Trophoblast cell (in vitro differentiated cells and primary cell): ENCODE measurements around the gene BLTP2.

Source experiments
- DNase-seq, 2 donors: peaks; one replicate each; pipeline ENCODE4 v3.0.0-alpha.2; 2016
- H2AFZ ChIP-seq: 2 replicates; pipeline ENCODE4 v1.6.1; 2013; ENCODE audit warnings: low read length, moderate library complexity, mild to moderate bottlenecking; ENCODE audit not compliant: insufficient read depth, poor library complexity
- H2AK5ac ChIP-seq: 2 replicates; pipeline ENCODE4 v1.6.1; 2013; ENCODE audit warnings: mild to moderate bottlenecking, low read length
- H2BK120ac ChIP-seq: 2 replicates; pipeline ENCODE4 v1.6.1; 2013; ENCODE audit warnings: low read length, mild to moderate bottlenecking, moderate library complexity; ENCODE audit not compliant: insufficient read depth, poor library complexity
- H2BK12ac ChIP-seq: 2 replicates; pipeline ENCODE4 v1.6.1; 2013; ENCODE audit warnings: mild to moderate bottlenecking, low read length, moderate library complexity
- H2BK5ac ChIP-seq: 2 replicates; pipeline ENCODE4 v1.6.1; 2013; ENCODE audit warnings: low read length, low read depth, moderate library complexity, mild to moderate bottlenecking; ENCODE audit not compliant: poor library complexity
- H3K14ac ChIP-seq: 2 replicates; pipeline ENCODE4 v1.6.1; 2013; ENCODE audit warnings: mild to moderate bottlenecking, low read length
- H3K18ac ChIP-seq: 2 replicates; pipeline ENCODE4 v1.6.1; 2013; ENCODE audit warnings: mild to moderate bottlenecking, low read length
- H3K23ac ChIP-seq: 2 replicates; pipeline ENCODE4 v1.6.1; 2013; ENCODE audit warnings: low read length
- H3K27ac ChIP-seq: 2 replicates; pipeline ENCODE4 v1.5.1; 2013; ENCODE audit warnings: low read depth, mild to moderate bottlenecking, inconsistent platforms, low read length, moderate library complexity
- H3K27me3 ChIP-seq: 2 replicates; pipeline ENCODE4 v1.6.1; 2013; ENCODE audit warnings: inconsistent platforms, mild to moderate bottlenecking, low read length, moderate library complexity; ENCODE audit not compliant: insufficient read depth
- H3K36me3 ChIP-seq, 2 experiments: 1 replicate in 1 of 2; 2 replicates in 1 of 2; pipeline ENCODE4 v1.6.1; 2013; ENCODE audit warnings: low read length in 2 of 2, mild to moderate bottlenecking in 2 of 2, moderate library complexity in 1 of 2; ENCODE audit not compliant: insufficient read depth in 2 of 2, control insufficient read depth in 1 of 2
- H3K4ac ChIP-seq: 2 replicates; pipeline ENCODE4 v1.6.1; 2013; ENCODE audit warnings: low read depth, mild to moderate bottlenecking, low read length, moderate library complexity
- H3K4me1 ChIP-seq, 2 experiments: 1 replicate in 1 of 2; 2 replicates in 1 of 2; pipeline ENCODE4 v1.6.1; 2013; ENCODE audit warnings: low read length in 2 of 2, mild to moderate bottlenecking in 2 of 2, moderate library complexity in 1 of 2; ENCODE audit not compliant: insufficient read depth in 2 of 2, control insufficient read depth in 1 of 2
- H3K4me2 ChIP-seq: 2 replicates; pipeline ENCODE4 v1.6.1; 2013; ENCODE audit warnings: inconsistent platforms, mild to moderate bottlenecking, low read length, moderate library complexity
- H3K4me3 ChIP-seq: 2 replicates; pipeline ENCODE4 v1.5.1; 2013; ENCODE audit warnings: mild to moderate bottlenecking, low read depth, low read length, inconsistent platforms
- H3K79me1 ChIP-seq: one replicate; pipeline ENCODE4 v1.6.1; 2013; ENCODE audit warnings: low read length
- H3K79me2 ChIP-seq: 2 replicates; pipeline ENCODE4 v1.6.1; 2013; ENCODE audit warnings: low read length, mild to moderate bottlenecking; ENCODE audit not compliant: control insufficient read depth, insufficient read depth, poor library complexity
- H3K9ac ChIP-seq: 2 replicates; pipeline ENCODE4 v1.6.1; 2013; ENCODE audit warnings: mild to moderate bottlenecking, low read length
- H3K9me3 ChIP-seq: 2 replicates; pipeline ENCODE4 v1.6.1; 2013; ENCODE audit warnings: low read depth, mild to moderate bottlenecking, control low read depth, inconsistent platforms, low read length; ENCODE audit not compliant: insufficient read depth
- H4K12ac ChIP-seq: 2 replicates; pipeline ENCODE4 v1.6.1; 2013; ENCODE audit warnings: low read depth, mild to moderate bottlenecking, low read length, moderate library complexity
- H4K8ac ChIP-seq: 2 replicates; pipeline ENCODE4 v1.6.1; 2013; ENCODE audit warnings: low read depth, mild to moderate bottlenecking, low read length, moderate library complexity
- H4K91ac ChIP-seq: one replicate; pipeline ENCODE4 v1.6.1; 2013; ENCODE audit warnings: low read depth, mild to moderate bottlenecking, low read length, moderate library complexity
- WGBS: extraction: QIAGEN DNeasy Blood & Tissue Kit; methylation state at CpG from one replicate; pipeline ENCODE4 v1.1.7; 2013; ENCODE audit warnings: missing lambda C conversion rate; ENCODE audit not compliant: insufficient read length, insufficient coverage; ENCODE audit errors: extremely low coverage; 5-methylcytosine and 5-hydroxymethylcytosine counted together

BLTP2 gene

GRCh38 chr17:28655160-28655559 lies 10.2 kb upstream of the BLTP2 start:
- Histone ChIP-seq H3K18ac (no peak overlapping the region), H3K79me2 (no peaks in the 10 kb centered on the region), H3K27ac (no peak overlapping the region), H4K8ac (no peak overlapping the region), H3K9ac (peak overlapping the region; percentile 11), H3K36me3 (peaks cover 36 to 44% of the 10 kb centered on the region in 2 experiments), H4K12ac (no peak overlapping the region), H3K14ac (no peak overlapping the region), H3K4me2 (no peak overlapping the region), H2BK5ac (no peak overlapping the region), H3K4ac (no peak overlapping the region), H3K79me1 (no peaks in the 10 kb centered on the region), H3K23ac (no peak overlapping the region), H3K4me3 (no peak overlapping the region), H2BK12ac (no peak overlapping the region), H2AK5ac (no peak overlapping the region), H3K9me3 (peaks cover 13% of the 10 kb centered on the region), H4K91ac (no peak overlapping the region), H2BK120ac (no peak overlapping the region), H3K27me3 (no peaks in the 10 kb centered on the region), H2AFZ (no peak overlapping the region), H3K4me1 (no peaks in the 10 kb centered on the region)
- WGBS, result no CpG with 5 or more reads among the region's 5 CpGs
- no peak for DNase-seq

GRCh38 chr17:28648698-28649097 lies 3.7 kb upstream of the BLTP2 start:
- Histone ChIP-seq H2AFZ (no peak overlapping the region), H3K18ac (no peak overlapping the region), H2BK12ac (no peak overlapping the region), H3K4ac (no peak overlapping the region), H2BK120ac (no peak overlapping the region), H3K36me3 (peaks cover 16 to 17% of the 10 kb centered on the region in 2 experiments), H3K79me2 (peaks cover 8% of the 10 kb centered on the region), H3K4me2 (no peak overlapping the region), H3K4me1 (peaks cover 0 to 4% of the 10 kb centered on the region in 2 experiments), H4K12ac (no peak overlapping the region), H3K27me3 (no peaks in the 10 kb centered on the region), H3K9me3 (no peaks in the 10 kb centered on the region), H3K23ac (no peak overlapping the region), H4K8ac (no peak overlapping the region), H2BK5ac (no peak overlapping the region), H3K9ac (no peak overlapping the region), H3K79me1 (peaks cover 10% of the 10 kb centered on the region), H3K14ac (no peak overlapping the region), H3K4me3 (no peak overlapping the region), H3K27ac (no peak overlapping the region), H4K91ac (no peak overlapping the region), H2AK5ac (no peak overlapping the region)
- no peak for DNase-seq
- no CpG with 5 or more reads among the region's 2 CpGs for WGBS

- peak; percentile 61 to 86 for DNase-seq
- H3K79me2 ChIP-seq, result peaks cover 8% of the 10 kb centered on the region
- H4K8ac ChIP-seq, result peak overlapping the region; percentile 55
- H3K14ac ChIP-seq, result peak overlapping the region; percentile 7
- peaks cover 0 to 4% of the 10 kb centered on the region in 2 experiments for H3K4me1 ChIP-seq
- 100% methylated on average over 2 of the region's 12 CpGs for WGBS
- peak overlapping the region; percentile 10 for H4K91ac ChIP-seq
- peak overlapping the region; percentile 72 for H3K27ac ChIP-seq
- peaks cover 10% of the 10 kb centered on the region for H3K79me1 ChIP-seq
- H3K18ac ChIP-seq, result no peak overlapping the region
- H2AFZ ChIP-seq, result no peak overlapping the region
- peak overlapping the region; percentile 8 for H2BK120ac ChIP-seq
- H3K23ac ChIP-seq, result no peak overlapping the region
- H3K4me3 ChIP-seq, result no peak overlapping the region
- H3K36me3 ChIP-seq, result peaks cover 15 to 35% of the 10 kb centered on the region in 2 experiments
- peak overlapping the region; percentile 88 for H2BK5ac ChIP-seq
- H3K9ac ChIP-seq, result no peak overlapping the region
- no peak overlapping the region for H3K4me2 ChIP-seq
- H3K27me3 ChIP-seq, result no peaks in the 10 kb centered on the region
- H3K4ac ChIP-seq, result no peak overlapping the region
- H2BK12ac ChIP-seq, result no peak overlapping the region
- peak overlapping the region; percentile 44 for H2AK5ac ChIP-seq
- H3K9me3 ChIP-seq, result no peaks in the 10 kb centered on the region
- H4K12ac ChIP-seq, result peak overlapping the region; percentile 17
These were observed 1.2 kb upstream of the BLTP2 start for GRCh38 chr17:28646039-28646754.

- WGBS, result no CpG with 5 or more reads among the region's 8 CpGs
- peak in 1 of 2 donors; percentile 31 for DNase-seq
- peak overlapping the region; percentile 90 for H3K9ac ChIP-seq
These were observed 600 bp upstream of the BLTP2 start for GRCh38 chr17:28645576-28645939.

More at GRCh38 chr17:28645576-28645939, 600 bp upstream of the BLTP2 start:
- Histone ChIP-seq H3K14ac (peak overlapping the region; percentile 90), H3K18ac (no peak overlapping the region), H3K9me3 (no peaks in the 10 kb centered on the region), H3K23ac (no peak overlapping the region), H3K27ac (peak overlapping the region; percentile 77), H4K8ac (peak overlapping the region; percentile 94), H2BK12ac (no peak overlapping the region), H3K4ac (peak overlapping the region; percentile 65), H4K91ac (peak overlapping the region; percentile 79), H3K36me3 (peaks cover 12 to 34% of the 10 kb centered on the region in 2 experiments), H2BK120ac (no peak overlapping the region), H2BK5ac (peak overlapping the region; percentile 85), H2AFZ (peak overlapping the region; percentile 66), H3K4me3 (peak overlapping the region; percentile 81), H3K4me1 (peaks cover 0 to 4% of the 10 kb centered on the region in 2 experiments), H3K4me2 (peak overlapping the region; percentile 95), H3K79me2 (peaks cover 8% of the 10 kb centered on the region), H4K12ac (peak overlapping the region; percentile 88), H3K79me1 (peaks cover 10% of the 10 kb centered on the region), H3K27me3 (no peaks in the 10 kb centered on the region), H2AK5ac (no peak overlapping the region)
